Measurements from ENCODE around the gene TMPRSS13.
"Not testable (repeated sequence)": the region's sequence is repeated elsewhere in the genome, so short reads cannot be mapped to it uniquely, and the experiment has no call there.

TMPRSS13 gene

DNA sequence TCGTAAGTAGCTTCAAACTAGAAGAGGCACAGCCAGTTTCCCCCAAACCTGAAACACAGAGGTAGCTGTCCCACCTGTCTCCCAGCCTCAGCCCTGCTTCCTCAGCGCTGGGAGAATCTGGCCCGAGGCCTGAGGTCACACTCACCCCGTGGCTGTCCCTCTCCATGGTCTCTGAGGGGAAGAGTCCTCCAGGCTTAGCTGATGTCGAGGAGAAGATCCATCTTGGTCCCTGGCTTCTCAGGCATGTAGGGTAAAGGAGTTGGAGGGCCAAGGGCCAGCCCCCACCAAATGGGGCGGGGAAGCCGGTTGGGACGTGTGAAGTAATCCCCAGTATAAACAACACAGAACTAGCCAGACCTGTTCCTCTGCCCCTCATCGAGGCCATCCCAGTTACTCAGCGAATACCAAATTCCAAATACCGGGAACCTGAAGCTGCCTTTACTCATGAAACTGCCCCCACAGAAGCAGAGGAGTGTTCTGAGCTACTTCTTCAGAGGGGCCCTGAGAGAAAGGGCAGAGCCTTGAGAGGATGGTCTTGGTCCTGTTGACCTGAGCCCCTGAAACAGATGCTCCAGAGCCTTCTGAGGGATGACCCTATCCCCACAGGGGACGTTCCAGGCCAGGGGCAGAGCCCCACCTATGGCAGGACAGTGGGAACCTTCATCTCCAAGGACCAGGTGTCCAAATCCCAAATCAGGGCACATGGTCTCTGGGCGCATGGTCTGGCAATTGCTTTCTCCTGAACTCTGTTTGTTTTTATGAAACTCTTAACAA lies at the start of gene TMPRSS13:
Gene TMPRSS13 (minus strand): TSS at position 261 of the 774 bp plus-strand sequence. CDS start 95 bp downstream, at position 166.
- DNase-seq (ENCODE audit: low read depth): no peak

- no peak for DNase-seq (ENCODE audit: low read depth)
Measured at GRCh38 chr11:117978991-117979390, 49.8 kb upstream of the TMPRSS13 start.

- DNase-seq (ENCODE audit: low read depth): not testable (repeated sequence)
Measured at GRCh38 chr11:117978291-117978910, 49.2 kb upstream of the TMPRSS13 start.

DNA sequence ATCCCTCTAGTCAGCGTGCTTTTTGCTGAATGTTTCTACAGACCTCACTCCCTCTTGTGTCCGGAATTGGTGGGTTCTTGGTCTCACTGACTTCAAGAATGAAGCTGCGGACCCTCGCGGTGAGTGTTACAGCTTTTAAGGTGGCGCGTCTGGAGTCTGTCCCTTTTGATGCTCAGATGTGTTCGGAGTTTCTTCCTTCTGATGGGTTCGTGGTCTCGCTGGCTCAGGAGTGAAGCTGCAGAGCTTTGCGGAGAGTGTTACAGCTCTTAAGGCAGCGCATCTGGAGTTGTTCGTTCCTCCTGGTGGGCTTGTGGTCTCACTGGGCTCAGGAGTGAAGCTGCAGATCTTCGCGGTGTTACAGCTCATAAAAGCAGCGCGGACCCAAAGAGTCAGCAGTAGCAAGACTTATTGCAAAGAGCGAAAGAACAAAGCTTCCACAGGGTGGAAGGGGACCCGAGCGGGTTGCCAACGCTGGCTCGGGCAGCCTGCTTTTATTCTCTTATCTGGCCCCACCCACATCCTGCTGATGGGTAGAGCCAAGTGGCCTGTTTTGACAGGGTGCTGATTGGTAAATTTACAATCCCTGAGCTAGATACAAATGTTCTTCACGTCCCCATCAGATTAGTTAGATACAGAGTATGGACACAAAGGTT lies 48.5 kb upstream of the TMPRSS13 start:
- not testable (repeated sequence) for DNase-seq (ENCODE audit: low read depth)

- no peak for DNase-seq (ENCODE audit: low read depth)
Measured at GRCh38 chr11:117977029-117977428, 47.8 kb upstream of the TMPRSS13 start.

DNA sequence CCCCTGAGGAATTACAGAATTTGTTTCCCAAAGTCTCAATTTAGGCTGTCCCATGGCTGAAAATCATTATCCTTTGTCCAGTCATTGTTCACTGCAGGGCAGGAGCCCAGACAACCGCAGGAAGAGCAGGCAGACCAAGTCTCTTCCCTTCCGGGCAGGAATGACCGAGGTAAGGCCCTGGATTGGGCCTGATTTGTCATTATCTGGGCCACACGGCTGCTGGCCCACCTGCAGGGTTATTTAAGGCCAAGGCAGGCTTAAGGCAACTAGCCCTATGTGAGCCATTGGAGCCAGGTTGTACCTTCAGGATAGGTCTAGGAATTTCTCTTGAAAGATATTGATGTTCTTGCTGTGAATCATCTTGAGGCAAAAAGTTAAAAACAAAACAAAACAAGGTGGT lies 47.2 kb upstream of the TMPRSS13 start:
- DNase-seq (ENCODE audit: low read depth): no peak

DNA sequence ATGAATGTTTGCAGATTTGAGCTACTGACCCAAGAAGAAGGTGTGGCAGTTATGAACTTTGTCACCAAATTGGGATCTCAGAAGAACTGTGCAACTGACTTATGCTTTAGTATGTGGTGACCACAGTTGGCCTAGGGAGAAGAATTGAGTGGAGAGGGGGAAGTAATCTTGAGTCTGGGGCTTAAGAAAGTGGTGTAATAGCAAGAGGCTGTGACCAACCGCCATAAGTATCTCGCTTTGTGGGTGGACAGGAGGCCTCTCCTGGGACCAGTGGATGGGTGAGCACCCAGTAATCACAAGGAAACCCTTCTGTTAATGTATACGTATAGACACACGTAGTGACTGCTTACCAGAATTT lies 44.3 kb upstream of the TMPRSS13 start:
- DNase-seq (ENCODE audit: low read depth): no peak

DNA sequence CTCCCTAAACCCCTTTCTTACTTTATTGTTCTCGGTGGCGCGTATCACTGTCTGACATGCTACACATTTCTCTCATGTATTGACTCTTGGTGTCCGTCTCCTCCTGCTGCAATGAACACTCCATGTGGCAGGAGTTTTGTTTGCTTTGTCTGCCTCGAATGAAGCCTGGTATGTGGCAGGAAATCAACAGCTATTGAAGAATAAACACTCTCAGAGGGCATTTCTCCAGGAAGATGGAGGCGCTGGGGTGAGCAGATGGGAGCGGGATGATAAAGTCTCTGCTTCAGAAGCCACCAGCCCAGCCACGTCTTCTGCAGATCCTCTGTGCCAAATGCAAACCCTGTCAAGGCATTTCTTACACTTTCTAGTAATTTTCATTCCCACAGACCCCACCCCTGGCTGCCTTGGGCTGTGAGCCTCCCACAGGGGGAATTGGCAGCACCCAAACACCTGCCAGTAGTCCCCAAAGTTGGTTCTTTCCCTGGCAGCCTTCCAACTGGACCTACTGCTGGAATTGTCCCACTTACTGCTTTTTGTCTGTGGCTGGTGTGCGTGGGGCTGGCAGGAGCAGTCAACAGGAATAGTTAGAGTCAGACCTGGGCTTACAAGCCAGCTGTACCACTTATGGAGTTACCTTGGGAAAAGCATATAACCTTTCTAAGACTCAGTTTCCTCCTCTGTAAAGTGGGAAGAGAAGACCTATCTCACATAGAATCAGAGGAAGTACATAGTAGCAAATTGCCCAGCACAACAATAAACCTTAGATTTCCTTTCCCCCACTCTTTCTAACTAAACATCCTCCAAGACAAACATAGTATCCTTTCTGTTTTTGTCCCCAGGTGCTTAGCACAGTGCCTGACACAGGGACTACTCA lies 43.7 kb upstream of the TMPRSS13 start:
- no peak for DNase-seq (ENCODE audit: low read depth)

GRCh38 chr11:117972044-117972443 lies 42.8 kb upstream of the TMPRSS13 start:
- no peak for DNase-seq (ENCODE audit: low read depth)

GRCh38 chr11:117970400-117971024 lies 41.3 kb upstream of the TMPRSS13 start:
- DNase-seq (ENCODE audit: low read depth): no peak

DNA sequence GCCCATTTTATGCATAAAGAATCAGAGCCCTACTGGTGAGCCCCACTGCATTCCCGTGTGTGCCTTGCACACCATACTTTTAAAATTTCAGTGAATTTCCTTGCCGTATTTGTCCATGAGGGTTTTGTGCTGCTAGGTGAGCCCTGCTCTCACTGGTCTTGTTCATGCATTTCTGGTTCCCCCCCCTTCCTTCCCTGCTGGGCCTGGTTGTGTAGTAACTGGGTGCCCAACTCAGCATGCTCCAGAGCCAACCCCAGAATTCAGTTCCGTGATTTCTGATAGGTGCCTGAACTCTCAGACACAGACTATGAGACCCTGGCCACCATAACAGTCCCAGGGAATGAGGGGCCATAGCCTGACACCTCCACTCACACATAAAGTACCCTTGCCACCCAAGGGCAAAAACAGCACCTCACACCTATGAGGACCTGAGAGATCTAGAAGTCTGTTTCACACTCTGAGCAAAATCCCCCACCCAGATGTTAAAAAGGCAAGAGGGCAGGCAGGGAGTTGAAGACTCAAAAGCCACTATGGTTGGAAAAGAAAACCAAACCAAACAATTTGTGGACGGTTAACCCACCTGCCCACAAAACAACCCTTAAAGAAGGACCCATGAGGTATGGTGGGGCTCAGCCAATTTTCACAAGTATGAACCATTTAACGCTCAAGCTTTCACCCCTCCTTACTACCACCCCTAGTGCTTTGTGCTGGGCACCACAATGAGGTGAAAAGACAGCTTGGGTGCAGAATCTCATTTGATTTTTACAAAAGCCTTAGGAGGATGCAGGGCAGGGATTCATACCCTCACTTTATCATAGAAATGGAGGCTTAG lies 40.2 kb upstream of the TMPRSS13 start:
- DNase-seq (ENCODE audit: low read depth): no peak

DNA sequence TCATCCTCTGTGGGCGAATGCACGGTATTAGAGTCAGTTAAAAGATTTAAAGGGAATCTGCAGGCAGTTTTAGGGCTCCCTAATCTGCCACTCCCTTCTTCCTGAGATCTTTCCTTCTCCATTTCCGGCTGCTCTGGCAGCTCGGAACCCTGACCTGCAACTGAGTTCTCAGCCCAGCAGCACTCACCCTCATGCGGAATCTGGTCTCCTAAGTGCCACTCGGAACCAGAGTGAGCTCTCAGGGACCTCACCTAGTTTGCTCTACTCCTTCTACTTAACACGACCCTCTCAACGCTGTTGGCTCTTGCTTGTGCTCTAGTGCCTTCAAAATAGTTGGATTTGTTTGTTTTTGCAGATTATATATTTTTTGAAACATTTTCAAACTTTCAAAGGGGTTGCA lies 37.7 kb upstream of the TMPRSS13 start:
- DNase-seq (ENCODE audit: low read depth): no peak

GRCh38 chr11:117962826-117963225 lies 33.6 kb upstream of the TMPRSS13 start:
- no peak for DNase-seq (ENCODE audit: low read depth)

DNA sequence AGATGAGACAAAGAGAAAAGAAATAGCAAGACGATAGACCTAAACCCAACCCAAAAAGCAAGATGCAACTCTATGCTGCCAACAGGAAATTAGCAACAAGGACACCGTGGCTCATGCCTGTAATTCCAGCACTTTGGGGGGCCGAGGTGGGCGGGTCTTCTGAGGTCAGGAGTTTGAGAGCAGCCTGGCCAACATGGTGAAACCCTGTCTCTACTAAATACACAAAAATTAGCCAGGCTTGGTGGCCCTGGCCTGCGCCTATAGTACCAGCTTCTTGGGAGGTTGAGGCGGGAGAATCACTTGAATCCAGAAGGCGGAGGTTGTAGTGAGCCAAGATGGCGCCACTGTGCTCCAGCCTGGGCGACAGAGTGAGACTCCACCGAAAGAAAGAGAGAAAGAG lies 32.7 kb upstream of the TMPRSS13 start:
- no peak for DNase-seq (ENCODE audit: low read depth)

DNA sequence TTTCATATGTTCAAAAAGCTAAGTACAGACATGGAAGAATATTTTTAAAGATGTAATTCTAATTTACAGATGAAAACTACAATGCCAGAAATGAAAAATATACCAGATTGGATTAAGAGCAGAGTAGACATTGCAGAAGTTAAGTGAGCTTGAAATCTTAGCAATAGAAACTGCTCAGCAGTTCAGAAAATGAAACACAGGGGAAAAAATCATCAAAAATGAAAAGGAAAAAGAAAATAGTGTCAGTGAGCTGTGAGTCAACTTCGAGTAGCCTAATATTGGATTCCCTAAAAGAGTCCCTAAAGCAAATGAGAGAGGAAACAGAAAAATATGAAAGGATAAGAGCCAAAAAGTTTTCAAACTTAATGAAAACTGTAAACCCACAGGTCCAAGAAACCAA lies 31.2 kb upstream of the TMPRSS13 start:
- DNase-seq (ENCODE audit: low read depth): no peak

DNA sequence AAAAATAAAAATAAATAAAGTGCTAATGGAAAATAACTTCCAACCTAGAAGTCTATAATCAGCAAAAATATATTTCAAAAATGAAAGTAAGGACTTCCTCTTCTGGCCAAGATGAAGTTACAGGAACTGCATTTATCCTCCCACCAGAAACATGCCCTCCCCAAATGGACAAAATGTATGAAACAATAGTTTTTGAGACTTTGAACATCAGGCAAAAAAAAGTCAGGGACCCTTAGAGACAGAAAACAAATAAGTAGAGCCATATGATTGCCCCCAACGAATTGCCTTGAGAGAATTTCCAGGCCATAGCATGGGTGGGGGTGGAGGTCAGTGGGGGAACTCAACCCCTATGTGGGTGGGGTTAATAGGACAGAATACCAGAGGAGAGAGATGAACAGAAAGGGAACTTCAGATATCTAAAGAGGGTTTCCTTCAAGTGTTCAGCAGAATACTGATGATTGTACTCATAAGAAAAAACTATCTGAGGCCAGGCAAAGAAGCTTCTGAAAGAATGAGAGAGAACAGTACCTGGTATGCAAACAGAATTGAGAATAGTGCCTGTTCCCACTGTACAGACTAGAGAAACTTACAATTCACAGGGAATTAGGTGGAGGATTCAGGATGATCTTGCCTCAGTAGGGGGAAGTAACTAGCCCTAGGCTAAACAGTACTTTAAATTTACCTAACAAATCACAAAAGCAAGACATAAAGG lies 30.4 kb upstream of the TMPRSS13 start:
- DNase-seq (ENCODE audit: low read depth): no peak

GRCh38 chr11:117958949-117959348 lies 29.7 kb upstream of the TMPRSS13 start:
- no peak for DNase-seq (ENCODE audit: low read depth)

DNA sequence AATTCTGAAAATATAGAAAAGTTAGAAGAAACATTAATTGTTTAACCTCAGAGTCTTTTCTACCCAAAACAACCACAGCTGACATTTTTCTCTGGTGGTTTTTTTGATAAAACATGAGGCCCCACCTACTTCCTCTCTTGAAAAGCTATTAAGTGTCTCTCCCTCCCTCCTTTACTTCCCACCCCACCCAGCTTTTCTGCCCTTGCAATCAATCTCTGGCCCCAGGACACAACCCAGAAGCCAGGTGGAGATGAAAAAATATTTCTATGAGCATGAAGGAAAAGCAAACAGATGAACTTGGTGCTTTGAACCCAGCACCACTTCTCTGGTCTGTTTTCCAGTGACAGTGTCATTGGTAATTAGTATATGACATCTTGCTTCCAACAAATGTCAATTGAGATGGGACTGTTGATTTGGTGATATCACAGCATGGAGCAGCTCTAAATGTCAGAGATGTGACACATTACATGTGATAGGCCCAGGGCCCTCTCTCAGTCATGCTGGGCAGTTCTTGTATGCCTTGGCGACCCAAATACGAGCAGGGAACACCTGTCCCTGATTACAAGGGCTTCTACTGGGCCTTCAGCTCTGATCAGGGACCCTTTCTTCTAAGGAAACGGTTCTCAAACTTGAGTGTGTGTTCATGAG lies 23.9 kb upstream of the TMPRSS13 start:
- no peak for DNase-seq (ENCODE audit: low read depth)
